ENCODE results near the gene CNIH3.

The CNIH3 gene

GRCh38 chr1:224726441-224727182 is 110.5 kb downstream of the CNIH3 start:
- DNase-seq = no peak

- no peak for DNase-seq
These were observed 111.5 kb downstream of the CNIH3 start for GRCh38 chr1:224727351-224728289.

GRCh38 chr1:224730540-224730939 is 114.4 kb downstream of the CNIH3 start:
- no peak for DNase-seq

GRCh38 chr1:224730965-224731364 is 114.8 kb downstream of the CNIH3 start:
- DNase-seq = no peak

- DNase-seq = no peak
These were observed 115.5 kb downstream of the CNIH3 start for GRCh38 chr1:224731633-224732032.

- DNase-seq = no peak
These were observed 116.4 kb downstream of the CNIH3 start for GRCh38 chr1:224732377-224733026.

- no peak for DNase-seq
These were observed 117.2 kb downstream of the CNIH3 start for GRCh38 chr1:224733027-224733911.

GRCh38 chr1:224734261-224734935 is 118.3 kb downstream of the CNIH3 start:
- no peak for DNase-seq

- no peak for DNase-seq
These were observed 119.0 kb downstream of the CNIH3 start for GRCh38 chr1:224735159-224735558.

GRCh38 chr1:224736619-224737352 is 120.7 kb downstream of the CNIH3 start:
- DNase-seq = no peak

GRCh38 chr1:224737353-224737727 is 121.2 kb downstream of the CNIH3 start:
- no peak for DNase-seq

GRCh38 chr1:224739303-224739996 is 123.3 kb downstream of the CNIH3 start:
- DNase-seq = no peak

- DNase-seq = no peak
These were observed 124.0 kb downstream of the CNIH3 start for GRCh38 chr1:224739997-224740684.

GRCh38 chr1:224740685-224741052 is 124.6 kb downstream of the CNIH3 start:
- no peak for DNase-seq

- no peak for DNase-seq
These were observed 126.2 kb downstream of the CNIH3 start for GRCh38 chr1:224742349-224742748.

- DNase-seq = no peak
These were observed 127.6 kb downstream of the CNIH3 start for GRCh38 chr1:224743608-224744164.

GRCh38 chr1:224744521-224744920 is 128.4 kb downstream of the CNIH3 start:
- DNase-seq = no peak

GRCh38 chr1:224745394-224745793 is 129.3 kb downstream of the CNIH3 start:
- DNase-seq = no peak

- DNase-seq = no peak
These were observed 129.8 kb downstream of the CNIH3 start for GRCh38 chr1:224745924-224746323.

- DNase-seq = no peak
These were observed 131.5 kb downstream of the CNIH3 start for GRCh38 chr1:224747578-224747977.
